Epidermal melanocyte (primary cell): ENCODE data around the gene MLF1.
"Not testable (repeated sequence)": the region's sequence is repeated elsewhere in the genome, so short reads cannot be mapped to it uniquely, and the experiment has no call there.

ENCODE experiments used
- DNase-seq: peaks from one replicate; pipeline ENCODE4 v3.0.0; 2011; ENCODE audit warnings: low spot score; ENCODE audit not compliant: insufficient read length

The MLF1 gene

GRCh38 chr3:158570999-158571702, at the start of gene MLF1:
Gene MLF1 (plus strand): TSS chr3:158571194. CDS start chr3:158571301, 107 bp downstream.
- peak; percentile 97 for DNase-seq

- no peak for DNase-seq
These were observed 48.5 kb upstream of the MLF1 start for GRCh38 chr3:158522221-158523136.

- DNase-seq = no peak
These were observed 42.8 kb upstream of the MLF1 start for GRCh38 chr3:158528076-158528674.

GRCh38 chr3:158531334-158531733, 39.7 kb upstream of the MLF1 start:
- no peak for DNase-seq

GRCh38 chr3:158532099-158532734, 38.8 kb upstream of the MLF1 start:
- no peak for DNase-seq

- no peak for DNase-seq
These were observed 35.1 kb upstream of the MLF1 start for GRCh38 chr3:158535918-158536317.

- no peak for DNase-seq
These were observed 31.5 kb upstream of the MLF1 start for GRCh38 chr3:158539414-158540014.

- no peak for DNase-seq
These were observed 30.9 kb upstream of the MLF1 start for GRCh38 chr3:158540066-158540465.

- no peak for DNase-seq
These were observed 22.3 kb upstream of the MLF1 start for GRCh38 chr3:158548691-158549090.

- DNase-seq = not testable (repeated sequence)
These were observed 21.1 kb upstream of the MLF1 start for GRCh38 chr3:158549938-158550337.

- no peak for DNase-seq
These were observed 18.9 kb upstream of the MLF1 start for GRCh38 chr3:158552124-158552523.

- DNase-seq = no peak
These were observed 11.5 kb upstream of the MLF1 start for GRCh38 chr3:158559504-158559903.

- no peak for DNase-seq
These were observed 10.0 kb upstream of the MLF1 start for GRCh38 chr3:158560979-158561378.

GRCh38 chr3:158562674-158563073, 8.3 kb upstream of the MLF1 start:
- DNase-seq = no peak

GRCh38 chr3:158563076-158563475, 7.9 kb upstream of the MLF1 start:
- DNase-seq = no peak

GRCh38 chr3:158565076-158565475, 5.9 kb upstream of the MLF1 start:
- no peak for DNase-seq

GRCh38 chr3:158568784-158569183, 2.2 kb upstream of the MLF1 start:
- no peak for DNase-seq

GRCh38 chr3:158569794-158570193, 1.2 kb upstream of the MLF1 start:
- DNase-seq = no peak

GRCh38 chr3:158571969-158572765, 1.2 kb downstream of the MLF1 start:
- DNase-seq = no peak

- DNase-seq = no peak
These were observed 1.7 kb downstream of the MLF1 start for GRCh38 chr3:158572766-158573060.

GRCh38 chr3:158573714-158574113, 2.7 kb downstream of the MLF1 start:
- no peak for DNase-seq
